ENCODE results near the gene FAM171A2. TPM values are rescaled to one million over a fixed set of nuclear protein-coding genes. Genes with fewer than 3 reads are reported as not detected.

Gene FAM171A2
- total and polyA plus RNA-seq, 7 donors: 0.66 to 1.7 (median 1.4) TPM; not detected in 2

GRCh38 chr17:44362949-44363612 is 572 bp downstream of the FAM171A2 start:
- Histone ChIP-seq H3K4me1 (peaks cover 0 to 23% (median 17%) of the 10 kb centered on the region in 4 donors), H3K27ac (peak overlapping the region in 3 of 4 donors; percentile 22 to 43 (median 28)), H3K9me3 (no peaks in the 10 kb centered on the region), H3K36me3 (no peaks in the 10 kb centered on the region), H3K4me3 (peak overlapping the region; percentile 36 to 69 (median 54)), H3K27me3 (peaks cover 0 to 18% (median 0%) of the 10 kb centered on the region in 3 donors)
- TF ChIP-seq POLR2A (IDR thresholded peaks at IDR 0.05): no peak
- TF ChIP-seq POLR2AphosphoS5 (IDR thresholded peaks at IDR 0.05): no peak
- TF ChIP-seq EP300 (IDR thresholded peaks at IDR 0.05): no peak
- TF ChIP-seq CTCF (IDR thresholded peaks at IDR 0.05): no peak
- 1% methylated on average over 45 of the region's 45 CpGs for WGBS, 2 donors
- no peak for DNase-seq
- intact Hi-C loops (cut with DNase I): no loop called here

GRCh38 chr17:44362459-44362948 is 1.1 kb downstream of the FAM171A2 start:
- H3K4me3 ChIP-seq: peak overlapping the region in 3 of 4 donors; percentile 54 to 69 (median 54)
- H3K36me3 ChIP-seq: no peaks in the 10 kb centered on the region
- intact Hi-C loops (cut with DNase I): no loop called here
- WGBS, 2 donors: 19 to 28% methylated on average over 11 of the region's 11 CpGs
- TF ChIP-seq POLR2A (IDR thresholded peaks at IDR 0.05): no peak
- TF ChIP-seq EP300 (IDR thresholded peaks at IDR 0.05): no peak
- no peak for TF ChIP-seq CTCF (IDR thresholded peaks at IDR 0.05)
- H3K9me3 ChIP-seq: no peaks in the 10 kb centered on the region
- DNase-seq: no peak
- peaks cover 0 to 18% (median 0%) of the 10 kb centered on the region in 3 donors for H3K27me3 ChIP-seq
- no peak overlapping the region for H3K27ac ChIP-seq
- peaks cover 0 to 23% (median 17%) of the 10 kb centered on the region in 4 donors for H3K4me1 ChIP-seq

- no peaks in the 10 kb centered on the region for H3K9me3 ChIP-seq
- no peak for DNase-seq
- 28 to 57% methylated on average over 11 of the region's 11 CpGs for WGBS, 2 donors
- H3K4me3 ChIP-seq: no peak overlapping the region
- H3K36me3 ChIP-seq: no peaks in the 10 kb centered on the region
- TF ChIP-seq CTCF (IDR thresholded peaks at IDR 0.05): no peak
- TF ChIP-seq POLR2AphosphoS5 (IDR thresholded peaks at IDR 0.05): no peak
- no peak for TF ChIP-seq POLR2A (IDR thresholded peaks at IDR 0.05)
- peaks cover 0 to 18% (median 0%) of the 10 kb centered on the region in 3 donors for H3K27me3 ChIP-seq
- H3K27ac ChIP-seq: no peak overlapping the region
- intact Hi-C loops (cut with DNase I): no loop called here
- peaks cover 0 to 23% (median 17%) of the 10 kb centered on the region in 4 donors for H3K4me1 ChIP-seq
Observed at GRCh38 chr17:44361292-44362260, 2.1 kb downstream of the FAM171A2 start.

GRCh38 chr17:44360826-44361225 is 2.8 kb downstream of the FAM171A2 start:
- H3K27me3 ChIP-seq: peaks cover 0 to 18% (median 0%) of the 10 kb centered on the region in 3 donors
- intact Hi-C loops (cut with DNase I): no loop called here

GRCh38 chr17:44360144-44360533 is 3.5 kb downstream of the FAM171A2 start:
- Histone ChIP-seq H3K27me3 (peaks cover 0 to 18% (median 0%) of the 10 kb centered on the region in 3 donors), H3K4me1 (peaks cover 0 to 23% (median 17%) of the 10 kb centered on the region in 4 donors), H3K9me3 (no peaks in the 10 kb centered on the region), H3K4me3 (no peak overlapping the region), H3K27ac (no peak overlapping the region), H3K36me3 (no peaks in the 10 kb centered on the region)
- WGBS, 2 donors: 48 to 64% methylated on average over 6 of the region's 6 CpGs
- intact Hi-C loops (cut with DNase I): no loop called here
- no peak for TF ChIP-seq CTCF (IDR thresholded peaks at IDR 0.05)
- no peak for TF ChIP-seq POLR2AphosphoS5 (IDR thresholded peaks at IDR 0.05)
- TF ChIP-seq POLR2A (IDR thresholded peaks at IDR 0.05): no peak
- no peak for TF ChIP-seq EP300 (IDR thresholded peaks at IDR 0.05)
- no peak for DNase-seq

More at GRCh38 chr17:44360826-44361225, 2.8 kb downstream of the FAM171A2 start:
- DNase-seq: no peak
- no peaks in the 10 kb centered on the region for H3K9me3 ChIP-seq
- H3K4me1 ChIP-seq: peaks cover 0 to 23% (median 17%) of the 10 kb centered on the region in 4 donors
- no peaks in the 10 kb centered on the region for H3K36me3 ChIP-seq
- H3K4me3 ChIP-seq: no peak overlapping the region
- no peak overlapping the region for H3K27ac ChIP-seq
- TF ChIP-seq POLR2A (IDR thresholded peaks at IDR 0.05): no peak
- WGBS, 2 donors: 39 to 65% methylated on average over 5 of the region's 5 CpGs
